Panc1 (cell line): ENCODE data around the gene PHRF1.

Experiments
- POLR2AphosphoS5 ChIP-seq: IDR thresholded peaks from 2 replicates; pipeline ENCODE4 v1.6.1; 2012; ENCODE audit warnings: mild to moderate bottlenecking, low read depth, low read length, moderate library complexity
- TF ChIP-seq, protein P1 (sequence below): fragments of 450-650 bp; IDR thresholded peaks from 2 replicates; pipeline ENCODE4 v1.5.1; 2017; ENCODE audit warnings: mild to moderate bottlenecking

DNA sequence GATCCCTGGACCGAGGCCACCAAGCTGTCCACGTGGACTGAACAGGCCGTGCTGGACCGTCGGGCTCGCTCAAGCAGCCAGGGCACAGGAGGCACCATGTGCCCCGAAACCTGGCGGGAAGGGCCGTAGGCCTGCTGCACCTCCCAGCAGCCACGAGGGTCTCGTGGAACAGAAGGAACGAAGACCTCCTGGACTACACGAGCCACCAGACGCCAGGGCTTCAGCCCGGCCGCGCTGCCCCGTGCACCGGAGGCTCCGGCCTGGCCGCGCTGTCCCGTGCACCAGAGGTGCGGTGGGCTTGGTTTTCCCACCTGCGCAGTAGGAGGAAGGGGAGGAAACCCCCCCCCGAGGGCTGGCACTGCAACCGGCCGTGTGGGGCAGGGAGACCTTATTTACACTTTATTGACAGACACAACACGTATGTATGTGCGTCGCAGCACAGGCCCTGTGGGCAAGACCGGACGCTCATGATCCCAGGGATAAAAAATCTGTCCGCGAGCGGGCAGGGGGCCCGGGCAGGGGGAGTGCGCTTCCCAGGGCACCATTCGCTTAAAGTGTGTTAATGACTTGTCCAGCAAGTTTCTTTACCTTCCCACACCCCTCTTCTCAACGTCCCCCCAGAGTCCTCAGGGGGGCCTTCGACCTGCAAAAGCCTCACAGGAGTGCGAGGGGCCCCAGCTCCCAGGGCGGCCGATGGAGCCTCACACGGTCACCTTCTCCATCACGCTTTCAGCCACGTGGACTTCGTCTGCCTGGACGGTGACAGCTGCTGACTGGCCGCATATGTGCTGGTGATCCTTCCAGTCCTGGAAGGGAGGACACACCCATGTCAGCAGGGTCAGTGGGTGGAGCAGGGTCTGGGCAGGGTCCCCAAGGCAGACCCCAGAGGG is 67.8 kb downstream of the PHRF1 start:
- TF ChIP-seq POLR2AphosphoS5, result peak; percentile 36; the same call in 1 of the 2 replicates
- TF ChIP-seq, protein P1, sequence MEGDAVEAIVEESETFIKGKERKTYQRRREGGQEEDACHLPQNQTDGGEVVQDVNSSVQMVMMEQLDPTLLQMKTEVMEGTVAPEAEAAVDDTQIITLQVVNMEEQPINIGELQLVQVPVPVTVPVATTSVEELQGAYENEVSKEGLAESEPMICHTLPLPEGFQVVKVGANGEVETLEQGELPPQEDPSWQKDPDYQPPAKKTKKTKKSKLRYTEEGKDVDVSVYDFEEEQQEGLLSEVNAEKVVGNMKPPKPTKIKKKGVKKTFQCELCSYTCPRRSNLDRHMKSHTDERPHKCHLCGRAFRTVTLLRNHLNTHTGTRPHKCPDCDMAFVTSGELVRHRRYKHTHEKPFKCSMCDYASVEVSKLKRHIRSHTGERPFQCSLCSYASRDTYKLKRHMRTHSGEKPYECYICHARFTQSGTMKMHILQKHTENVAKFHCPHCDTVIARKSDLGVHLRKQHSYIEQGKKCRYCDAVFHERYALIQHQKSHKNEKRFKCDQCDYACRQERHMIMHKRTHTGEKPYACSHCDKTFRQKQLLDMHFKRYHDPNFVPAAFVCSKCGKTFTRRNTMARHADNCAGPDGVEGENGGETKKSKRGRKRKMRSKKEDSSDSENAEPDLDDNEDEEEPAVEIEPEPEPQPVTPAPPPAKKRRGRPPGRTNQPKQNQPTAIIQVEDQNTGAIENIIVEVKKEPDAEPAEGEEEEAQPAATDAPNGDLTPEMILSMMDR, result no peak
